ENCODE data around the gene MTCL1. TPM values are rescaled to one million over a fixed set of nuclear protein-coding genes. Genes with fewer than 3 reads are reported as not detected.
A peak's percentile ranks its signal among the peaks of the same experiment; 100 is the strongest.

The MTCL1 gene
- total RNA-seq, 5 donors from 2014 or later (not counting 1 experiment from before 2014, with no cell fraction given): 0.40 to 0.98 (median 0.83) TPM

GRCh38 chr18:8783335-8783993, 78.1 kb downstream of the MTCL1 start:
- H3K4me3 ChIP-seq (ENCODE audit: control insufficient read depth in 1 of 2, extremely low read depth in 1 of 2, low read length in 1 of 2): no peak overlapping the region
- H3K27me3 Mint-ChIP-seq: peaks cover 9 to 13% of the 10 kb centered on the region in 2 donors
- 90% methylated on average over 22 of the region's 28 CpGs for WGBS (ENCODE audit: insufficient coverage)

GRCh38 chr18:8783994-8784530, 78.7 kb downstream of the MTCL1 start:
- no peak overlapping the region for H3K27ac Mint-ChIP-seq
- H3K4me3 Mint-ChIP-seq: no peak overlapping the region
- DNase-seq: no peak
- WGBS (ENCODE audit: insufficient coverage): 94% methylated on average over 35 of the region's 35 CpGs
- Histone ChIP-seq H3K36me3 (ENCODE audit: control insufficient read depth in 2 of 2, extremely low read depth in 1 of 2, insufficient read depth in 1 of 2, low read length in 1 of 2) (no peaks in the 10 kb centered on the region), H3K27me3 (replicated peaks in 1 of 2; ENCODE audit: control insufficient read depth in 2 of 2, extremely low read depth in 1 of 2, insufficient read depth in 2 of 2, low read length in 1 of 2) (peaks cover 0 to 30% of the 10 kb centered on the region in 2 experiments), H3K4me3 (ENCODE audit: control insufficient read depth in 1 of 2, extremely low read depth in 1 of 2, low read length in 1 of 2) (no peak overlapping the region), H3K4me1 (ENCODE audit: control insufficient read depth in 1 of 2, extremely low read depth in 1 of 2, insufficient read depth in 2 of 2, low read length in 2 of 2) (peaks cover 3 to 4% of the 10 kb centered on the region in 2 experiments), H3K9me3 (no peaks in the 10 kb centered on the region), H3K27ac (ENCODE audit: low read length) (no peak overlapping the region)
- peaks cover 8 to 9% (median 8%) of the 10 kb centered on the region in 3 donors for H3K4me1 Mint-ChIP-seq
- ATAC-seq (replicated peaks in 1 of 4): no peak
- POLR2A ChIA-PET: no interaction called here
- CTCF ChIA-PET: no interaction called here
- peaks cover 9 to 15% of the 10 kb centered on the region in 2 donors for H3K27me3 Mint-ChIP-seq
- H3K9me3 Mint-ChIP-seq: no peaks in the 10 kb centered on the region
- no peaks in the 10 kb centered on the region for H3K36me3 Mint-ChIP-seq

More at GRCh38 chr18:8783335-8783993, 78.1 kb downstream of the MTCL1 start:
- DNase-seq (no peak), ATAC-seq (replicated peaks in 1 of 4) (no peak)
- H3K4me3 Mint-ChIP-seq: no peak overlapping the region
- H3K9me3 Mint-ChIP-seq: no peaks in the 10 kb centered on the region
- H3K27ac ChIP-seq (ENCODE audit: low read length): no peak overlapping the region
- no peaks in the 10 kb centered on the region for H3K9me3 ChIP-seq
- H3K36me3 ChIP-seq (ENCODE audit: control insufficient read depth in 2 of 2, extremely low read depth in 1 of 2, insufficient read depth in 1 of 2, low read length in 1 of 2): no peaks in the 10 kb centered on the region
- peaks cover 8 to 9% (median 8%) of the 10 kb centered on the region in 3 donors for H3K4me1 Mint-ChIP-seq
- H3K36me3 Mint-ChIP-seq: no peaks in the 10 kb centered on the region
- H3K27ac Mint-ChIP-seq: no peak overlapping the region
- POLR2A ChIA-PET: no interaction called here
- CTCF ChIA-PET: no interaction called here
- H3K27me3 ChIP-seq (replicated peaks in 1 of 2; ENCODE audit: control insufficient read depth in 2 of 2, extremely low read depth in 1 of 2, insufficient read depth in 2 of 2, low read length in 1 of 2): peaks cover 0 to 30% of the 10 kb centered on the region in 2 experiments
- peaks cover 3 to 4% of the 10 kb centered on the region in 2 experiments for H3K4me1 ChIP-seq (ENCODE audit: control insufficient read depth in 1 of 2, extremely low read depth in 1 of 2, insufficient read depth in 2 of 2, low read length in 2 of 2)

GRCh38 chr18:8785261-8785660, 79.9 kb downstream of the MTCL1 start:
- DNase-seq (no peak), ATAC-seq (replicated peaks in 1 of 4) (no peak)
- Mint-ChIP-seq H3K36me3 (no peaks in the 10 kb centered on the region), H3K4me1 (peaks cover 8 to 9% (median 8%) of the 10 kb centered on the region in 3 donors), H3K4me3 (no peak overlapping the region), H3K27ac (no peak overlapping the region), H3K9me3 (no peaks in the 10 kb centered on the region), H3K27me3 (peaks cover 8 to 14% of the 10 kb centered on the region in 2 donors)
- Histone ChIP-seq H3K36me3 (ENCODE audit: control insufficient read depth in 2 of 2, extremely low read depth in 1 of 2, insufficient read depth in 1 of 2, low read length in 1 of 2) (no peaks in the 10 kb centered on the region), H3K4me3 (ENCODE audit: control insufficient read depth in 1 of 2, extremely low read depth in 1 of 2, low read length in 1 of 2) (no peak overlapping the region), H3K4me1 (ENCODE audit: control insufficient read depth in 1 of 2, extremely low read depth in 1 of 2, insufficient read depth in 2 of 2, low read length in 2 of 2) (peaks cover 3 to 4% of the 10 kb centered on the region in 2 experiments), H3K27me3 (replicated peaks in 1 of 2; ENCODE audit: control insufficient read depth in 2 of 2, extremely low read depth in 1 of 2, insufficient read depth in 2 of 2, low read length in 1 of 2) (peaks cover 0 to 23% of the 10 kb centered on the region in 2 experiments), H3K27ac (ENCODE audit: low read length) (no peak overlapping the region), H3K9me3 (no peaks in the 10 kb centered on the region)
- POLR2A ChIA-PET: no interaction called here
- 91% methylated on average over 22 of the region's 24 CpGs for WGBS (ENCODE audit: insufficient coverage)
- CTCF ChIA-PET: no interaction called here

GRCh38 chr18:8785855-8786482, 80.6 kb downstream of the MTCL1 start:
- no peaks in the 10 kb centered on the region for H3K9me3 Mint-ChIP-seq
- WGBS (ENCODE audit: insufficient coverage): 91% methylated on average over 9 of the region's 30 CpGs
- Histone ChIP-seq H3K4me3 (ENCODE audit: control insufficient read depth in 1 of 2, extremely low read depth in 1 of 2, low read length in 1 of 2) (no peak overlapping the region), H3K36me3 (ENCODE audit: control insufficient read depth in 2 of 2, extremely low read depth in 1 of 2, insufficient read depth in 1 of 2, low read length in 1 of 2) (no peaks in the 10 kb centered on the region), H3K27me3 (replicated peaks in 1 of 2; ENCODE audit: control insufficient read depth in 2 of 2, extremely low read depth in 1 of 2, insufficient read depth in 2 of 2, low read length in 1 of 2) (peaks cover 0 to 25% of the 10 kb centered on the region in 2 experiments), H3K9me3 (no peaks in the 10 kb centered on the region), H3K27ac (ENCODE audit: low read length) (no peak overlapping the region), H3K4me1 (ENCODE audit: control insufficient read depth in 1 of 2, extremely low read depth in 1 of 2, insufficient read depth in 2 of 2, low read length in 2 of 2) (peaks cover 3 to 4% of the 10 kb centered on the region in 2 experiments)
- H3K4me1 Mint-ChIP-seq: peaks cover 8 to 9% (median 8%) of the 10 kb centered on the region in 3 donors
- peaks cover 8 to 14% of the 10 kb centered on the region in 2 donors for H3K27me3 Mint-ChIP-seq
- POLR2A ChIA-PET: interaction anchor here in 1 of 2 donors (0.6 kb wide), 1 partner anchor 15 kb away, joined by 3 read pairs; no protein-coding TSS in a partner anchor
- H3K4me3 Mint-ChIP-seq: no peak overlapping the region
- no peaks in the 10 kb centered on the region for H3K36me3 Mint-ChIP-seq
- ATAC-seq (replicated peaks in 1 of 4): no peak
- H3K27ac Mint-ChIP-seq: no peak overlapping the region
- CTCF ChIA-PET: interaction anchor here in 1 of 2 donors (1.7 kb wide), 1 partner anchor 89 kb away, joined by 4 read pairs; no protein-coding TSS in a partner anchor
- DNase-seq: no peak

GRCh38 chr18:8786483-8787370, 81.4 kb downstream of the MTCL1 start:
- 48% methylated on average over 12 of the region's 17 CpGs for WGBS (ENCODE audit: insufficient coverage)
- Mint-ChIP-seq H3K9me3 (no peaks in the 10 kb centered on the region), H3K36me3 (no peaks in the 10 kb centered on the region), H3K27ac (no peak overlapping the region), H3K27me3 (peaks cover 8 to 14% of the 10 kb centered on the region in 2 donors), H3K4me3 (peak overlapping the region in 1 of 3 donors; percentile 2), H3K4me1 (peaks cover 8 to 9% (median 8%) of the 10 kb centered on the region in 3 donors)
- POLR2A ChIA-PET: interaction anchor here in 1 of 2 donors (0.6 kb wide), 1 partner anchor 14 kb away, joined by 3 read pairs; no protein-coding TSS in a partner anchor
- no peak overlapping the region for H3K27ac ChIP-seq (ENCODE audit: low read length)
- CTCF ChIA-PET: interaction anchor here (0.6 to 1.7 kb wide), 4 partner anchors 90 to 218 kb away, joined by 3 to 6 read pairs (median 4); no protein-coding TSS in a partner anchor
- H3K36me3 ChIP-seq (ENCODE audit: control insufficient read depth in 2 of 2, extremely low read depth in 1 of 2, insufficient read depth in 1 of 2, low read length in 1 of 2): no peaks in the 10 kb centered on the region
- H3K4me3 ChIP-seq (ENCODE audit: control insufficient read depth in 1 of 2, extremely low read depth in 1 of 2, low read length in 1 of 2): no peak overlapping the region
- H3K27me3 ChIP-seq (replicated peaks in 1 of 2; ENCODE audit: control insufficient read depth in 2 of 2, extremely low read depth in 1 of 2, insufficient read depth in 2 of 2, low read length in 1 of 2): peaks cover 0 to 27% of the 10 kb centered on the region in 2 experiments
- no peaks in the 10 kb centered on the region for H3K9me3 ChIP-seq
- ATAC-seq (replicated peaks in 1 of 4) (peak in 1 of 4 experiments; percentile 88), DNase-seq (peak in 4 of 35 experiments; percentile 9 to 23 (median 14))
- peaks cover 3 to 4% of the 10 kb centered on the region in 2 experiments for H3K4me1 ChIP-seq (ENCODE audit: control insufficient read depth in 1 of 2, extremely low read depth in 1 of 2, insufficient read depth in 2 of 2, low read length in 2 of 2)

- H3K36me3 ChIP-seq (ENCODE audit: control insufficient read depth in 2 of 2, extremely low read depth in 1 of 2, insufficient read depth in 1 of 2, low read length in 1 of 2): no peaks in the 10 kb centered on the region
- H3K27ac Mint-ChIP-seq: no peak overlapping the region
- H3K27me3 Mint-ChIP-seq: peaks cover 8 to 14% of the 10 kb centered on the region in 2 donors
- WGBS (ENCODE audit: insufficient coverage): 92% methylated on average over 2 of the region's 6 CpGs
- H3K9me3 ChIP-seq: no peaks in the 10 kb centered on the region
- CTCF ChIA-PET: interaction anchor here (0.8 to 1.7 kb wide), 2 partner anchors 90 to 91 kb away, joined by 3 to 4 read pairs; no protein-coding TSS in a partner anchor
- no peak overlapping the region for H3K4me3 ChIP-seq (ENCODE audit: control insufficient read depth in 1 of 2, extremely low read depth in 1 of 2, low read length in 1 of 2)
- no peak for DNase-seq
- ATAC-seq (replicated peaks in 1 of 4): no peak
- H3K4me1 ChIP-seq (ENCODE audit: control insufficient read depth in 1 of 2, extremely low read depth in 1 of 2, insufficient read depth in 2 of 2, low read length in 2 of 2): peaks cover 3 to 4% of the 10 kb centered on the region in 2 experiments
- H3K27me3 ChIP-seq (replicated peaks in 1 of 2; ENCODE audit: control insufficient read depth in 2 of 2, extremely low read depth in 1 of 2, insufficient read depth in 2 of 2, low read length in 1 of 2): peaks cover 0 to 27% of the 10 kb centered on the region in 2 experiments
- no peak overlapping the region for H3K27ac ChIP-seq (ENCODE audit: low read length)
- H3K4me3 Mint-ChIP-seq: no peak overlapping the region
- POLR2A ChIA-PET: no interaction called here
- H3K4me1 Mint-ChIP-seq: peaks cover 8 to 9% (median 8%) of the 10 kb centered on the region in 3 donors
- no peaks in the 10 kb centered on the region for H3K9me3 Mint-ChIP-seq
- H3K36me3 Mint-ChIP-seq: no peaks in the 10 kb centered on the region
Measured at GRCh38 chr18:8787371-8787670, 82.0 kb downstream of the MTCL1 start.

Measured in T-cell (primary cell).